ENCODE data around the gene PDLIM5. TPM values are rescaled to one million over a fixed set of nuclear protein-coding genes. Genes with fewer than 3 reads are reported as not detected.

Gene PDLIM5
- total RNA-seq, 1 experiment from 2014 or later: 158 TPM

- DNase-seq (ENCODE audit: unreplicated experiment): peak; percentile 52
- H3K27me3 Mint-ChIP-seq (ENCODE audit: insufficient read depth, unreplicated experiment): no peaks in the 10 kb centered on the region
- H3K9me3 Mint-ChIP-seq (ENCODE audit: unreplicated experiment): no peaks in the 10 kb centered on the region
- intact Hi-C loops (cut with micrococcal nuclease): no loop called here
- POLR2A ChIA-PET: no interaction called here
- CTCF ChIA-PET: interaction anchor here (1.1 kb wide), 1 partner anchor 62 kb away, joined by 3 read pairs; no protein-coding TSS in a partner anchor
- no peak overlapping the region for H3K4me3 Mint-ChIP-seq (ENCODE audit: unreplicated experiment)
- H3K27ac Mint-ChIP-seq (ENCODE audit: low read depth, unreplicated experiment): peak overlapping the region; percentile 46
- H3K36me3 Mint-ChIP-seq (ENCODE audit: insufficient read depth, unreplicated experiment): no peaks in the 10 kb centered on the region
- H3K4me1 Mint-ChIP-seq (ENCODE audit: insufficient read depth, unreplicated experiment): peaks cover 20% of the 10 kb centered on the region
- TF ChIP-seq, protein P1, sequence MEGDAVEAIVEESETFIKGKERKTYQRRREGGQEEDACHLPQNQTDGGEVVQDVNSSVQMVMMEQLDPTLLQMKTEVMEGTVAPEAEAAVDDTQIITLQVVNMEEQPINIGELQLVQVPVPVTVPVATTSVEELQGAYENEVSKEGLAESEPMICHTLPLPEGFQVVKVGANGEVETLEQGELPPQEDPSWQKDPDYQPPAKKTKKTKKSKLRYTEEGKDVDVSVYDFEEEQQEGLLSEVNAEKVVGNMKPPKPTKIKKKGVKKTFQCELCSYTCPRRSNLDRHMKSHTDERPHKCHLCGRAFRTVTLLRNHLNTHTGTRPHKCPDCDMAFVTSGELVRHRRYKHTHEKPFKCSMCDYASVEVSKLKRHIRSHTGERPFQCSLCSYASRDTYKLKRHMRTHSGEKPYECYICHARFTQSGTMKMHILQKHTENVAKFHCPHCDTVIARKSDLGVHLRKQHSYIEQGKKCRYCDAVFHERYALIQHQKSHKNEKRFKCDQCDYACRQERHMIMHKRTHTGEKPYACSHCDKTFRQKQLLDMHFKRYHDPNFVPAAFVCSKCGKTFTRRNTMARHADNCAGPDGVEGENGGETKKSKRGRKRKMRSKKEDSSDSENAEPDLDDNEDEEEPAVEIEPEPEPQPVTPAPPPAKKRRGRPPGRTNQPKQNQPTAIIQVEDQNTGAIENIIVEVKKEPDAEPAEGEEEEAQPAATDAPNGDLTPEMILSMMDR (IDR thresholded peaks at IDR 0.05; ENCODE audit: unreplicated experiment): no peak
- BruUV-seq (replicated peaks): no TSS peak
These were observed 81.9 kb downstream of the PDLIM5 start for GRCh38 chr4:94533405-94534223.

DNA sequence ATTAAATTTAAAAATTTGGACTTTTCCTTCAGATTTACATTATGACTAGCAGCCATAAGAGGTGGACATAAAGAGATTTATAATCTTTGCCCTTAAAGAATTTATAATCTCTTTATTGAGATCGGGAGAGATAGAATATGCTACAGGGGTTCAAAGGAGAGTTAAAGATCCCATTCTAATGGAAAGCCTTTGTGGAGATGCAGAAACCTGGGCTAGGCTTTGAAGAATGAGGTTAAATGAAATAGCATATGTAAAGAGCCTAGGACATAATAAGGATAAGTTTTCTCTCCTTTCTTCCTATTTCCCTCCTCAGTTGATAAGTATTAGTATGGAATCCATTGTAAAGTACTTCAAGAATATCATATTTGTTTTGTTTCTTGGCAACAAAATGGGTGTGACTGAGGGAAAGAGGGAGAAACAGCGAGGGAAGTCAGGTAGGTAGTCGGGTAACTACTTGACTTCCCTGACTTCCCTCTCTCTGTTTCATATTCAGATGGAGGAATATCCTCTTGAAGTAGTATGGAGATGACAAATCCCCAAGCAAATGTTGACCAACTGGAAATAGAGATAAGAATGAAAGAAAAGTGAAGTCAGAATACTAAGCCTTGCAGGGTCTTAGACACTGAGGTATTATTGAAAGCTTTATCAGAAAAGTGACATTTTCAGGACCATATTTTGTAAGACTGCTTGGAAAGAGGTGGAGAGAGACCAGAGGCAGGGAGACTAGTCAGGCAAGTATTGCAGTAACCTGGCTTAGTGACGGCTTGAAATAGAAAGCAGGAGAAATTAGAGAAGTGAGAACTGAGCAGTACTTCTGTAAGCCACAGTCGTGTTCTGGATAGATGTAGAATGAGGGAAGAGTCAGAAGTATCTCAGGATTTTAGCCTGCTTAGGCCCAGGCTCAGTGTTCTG lies 82.9 kb downstream of the PDLIM5 start:
- CTCF ChIA-PET: no interaction called here

GRCh38 chr4:94536049-94536448 lies 84.3 kb downstream of the PDLIM5 start:
- Mint-ChIP-seq H3K4me1 (ENCODE audit: insufficient read depth, unreplicated experiment) (peaks cover 32% of the 10 kb centered on the region), H3K27ac (ENCODE audit: low read depth, unreplicated experiment) (peak overlapping the region; percentile 69), H3K4me3 (ENCODE audit: unreplicated experiment) (no peak overlapping the region), H3K36me3 (ENCODE audit: insufficient read depth, unreplicated experiment) (no peaks in the 10 kb centered on the region), H3K27me3 (ENCODE audit: insufficient read depth, unreplicated experiment) (no peaks in the 10 kb centered on the region), H3K9me3 (ENCODE audit: unreplicated experiment) (no peaks in the 10 kb centered on the region)
- TF ChIP-seq, protein P1 (IDR thresholded peaks at IDR 0.05; ENCODE audit: unreplicated experiment): no peak
- intact Hi-C loops (cut with micrococcal nuclease): no loop called here
- BruUV-seq (replicated peaks): no TSS peak
- no peak for DNase-seq (ENCODE audit: unreplicated experiment)
- CTCF ChIA-PET: interaction anchor here (1.0 to 1.4 kb wide), 3 partner anchors 8 to 129 kb away, joined by 4 to 6 read pairs (median 6); no protein-coding TSS in a partner anchor
- POLR2A ChIA-PET: interaction anchor here (0.8 to 6.0 kb wide), 6 partner anchors 8 to 126 kb away, joined by 4 to 32 read pairs (median 7); partner anchors contain the start of gene PDLIM5

More for the DNA sequence above, 82.9 kb downstream of the PDLIM5 start:
- intact Hi-C loops (cut with micrococcal nuclease): no loop called here
- Mint-ChIP-seq H3K4me3 (ENCODE audit: unreplicated experiment) (no peak overlapping the region), H3K9me3 (ENCODE audit: unreplicated experiment) (no peaks in the 10 kb centered on the region), H3K27me3 (ENCODE audit: insufficient read depth, unreplicated experiment) (no peaks in the 10 kb centered on the region), H3K4me1 (ENCODE audit: insufficient read depth, unreplicated experiment) (peaks cover 21% of the 10 kb centered on the region), H3K27ac (ENCODE audit: low read depth, unreplicated experiment) (peak overlapping the region; percentile 46), H3K36me3 (ENCODE audit: insufficient read depth, unreplicated experiment) (no peaks in the 10 kb centered on the region)
- DNase-seq (ENCODE audit: unreplicated experiment): no peak
- no TSS peak for BruUV-seq (replicated peaks)
- POLR2A ChIA-PET: no interaction called here
- TF ChIP-seq, protein P1 (IDR thresholded peaks at IDR 0.05; ENCODE audit: unreplicated experiment): no peak

All from MCF 10A (cell line).